ENCODE data around the gene PSMG1.
"Not testable (repeated sequence)": the region's sequence is repeated elsewhere in the genome, so short reads cannot be mapped to it uniquely, and the experiment has no call there.

Gene PSMG1

GRCh38 chr21:39176271-39176709 lies 7.0 kb downstream of the PSMG1 start:
- no peak overlapping the region for H3K27ac ChIP-seq (ENCODE audit: low read depth, low read length)
- peaks cover 2% of the 10 kb centered on the region for H3K4me1 ChIP-seq (ENCODE audit: control insufficient read depth, insufficient read depth, low read length, unreplicated experiment)
- no peak overlapping the region for H2AFZ ChIP-seq (ENCODE audit: low read length, unreplicated experiment)
- H3K4me3 ChIP-seq (ENCODE audit: low read depth, low read length) = no peak overlapping the region
- peaks cover 17% of the 10 kb centered on the region for H3K36me3 ChIP-seq (ENCODE audit: insufficient read depth, low read length)
- no peaks in the 10 kb centered on the region for H3K27me3 ChIP-seq (ENCODE audit: insufficient read depth, low read length)
- peaks cover 27% of the 10 kb centered on the region for H3K79me2 ChIP-seq (ENCODE audit: control insufficient read depth, insufficient read depth, low read length, unreplicated experiment)

- Histone ChIP-seq H3K4me3 (ENCODE audit: low read depth, low read length) (no peak overlapping the region), H3K79me2 (ENCODE audit: control insufficient read depth, insufficient read depth, low read length, unreplicated experiment) (peaks cover 21% of the 10 kb centered on the region), H2AFZ (ENCODE audit: low read length, unreplicated experiment) (no peak overlapping the region), H3K4me1 (ENCODE audit: control insufficient read depth, insufficient read depth, low read length, unreplicated experiment) (no peaks in the 10 kb centered on the region), H3K36me3 (ENCODE audit: insufficient read depth, low read length) (peaks cover 21% of the 10 kb centered on the region), H3K27ac (ENCODE audit: low read depth, low read length) (no peak overlapping the region), H3K27me3 (ENCODE audit: insufficient read depth, low read length) (no peaks in the 10 kb centered on the region)
These were observed 7.6 kb downstream of the PSMG1 start for GRCh38 chr21:39175665-39176064.

- Histone ChIP-seq H2AFZ (ENCODE audit: low read length, unreplicated experiment) (no peak overlapping the region), H3K4me1 (ENCODE audit: control insufficient read depth, insufficient read depth, low read length, unreplicated experiment) (no peaks in the 10 kb centered on the region), H3K27ac (ENCODE audit: low read depth, low read length) (no peak overlapping the region), H3K4me3 (ENCODE audit: low read depth, low read length) (no peak overlapping the region), H3K36me3 (ENCODE audit: insufficient read depth, low read length) (peaks cover 21% of the 10 kb centered on the region), H3K79me2 (ENCODE audit: control insufficient read depth, insufficient read depth, low read length, unreplicated experiment) (peaks cover 16% of the 10 kb centered on the region), H3K27me3 (ENCODE audit: insufficient read depth, low read length) (no peaks in the 10 kb centered on the region)
These were observed 8.1 kb downstream of the PSMG1 start for GRCh38 chr21:39175154-39175553.

- Histone ChIP-seq H3K27me3 (ENCODE audit: insufficient read depth, low read length) (no peaks in the 10 kb centered on the region), H3K79me2 (ENCODE audit: control insufficient read depth, insufficient read depth, low read length, unreplicated experiment) (peaks cover 5% of the 10 kb centered on the region), H2AFZ (ENCODE audit: low read length, unreplicated experiment) (no peak overlapping the region), H3K27ac (ENCODE audit: low read depth, low read length) (no peak overlapping the region), H3K36me3 (ENCODE audit: insufficient read depth, low read length) (peaks cover 21% of the 10 kb centered on the region; the same call in 1 of the 2 replicates), H3K4me1 (ENCODE audit: control insufficient read depth, insufficient read depth, low read length, unreplicated experiment) (no peaks in the 10 kb centered on the region), H3K4me3 (ENCODE audit: low read depth, low read length) (no peak overlapping the region)
These were observed 9.3 kb downstream of the PSMG1 start for GRCh38 chr21:39173716-39174680.

- no peaks in the 10 kb centered on the region for H3K27me3 ChIP-seq (ENCODE audit: insufficient read depth, low read length)
- H3K36me3 ChIP-seq (ENCODE audit: insufficient read depth, low read length) = peaks cover 21% of the 10 kb centered on the region; the same call in 1 of the 2 replicates
- no peak overlapping the region for H2AFZ ChIP-seq (ENCODE audit: low read length, unreplicated experiment)
- H3K4me3 ChIP-seq (ENCODE audit: low read depth, low read length) = no peak overlapping the region
- no peaks in the 10 kb centered on the region for H3K4me1 ChIP-seq (ENCODE audit: control insufficient read depth, insufficient read depth, low read length, unreplicated experiment)
- no peaks in the 10 kb centered on the region for H3K79me2 ChIP-seq (ENCODE audit: control insufficient read depth, insufficient read depth, low read length, unreplicated experiment)
- no peak overlapping the region for H3K27ac ChIP-seq (ENCODE audit: low read depth, low read length)
These were observed 13.3 kb downstream of the PSMG1 start for GRCh38 chr21:39169906-39170305.

- Histone ChIP-seq H3K27ac (ENCODE audit: low read depth, low read length) (no peak overlapping the region), H3K36me3 (ENCODE audit: insufficient read depth, low read length) (peaks cover 16% of the 10 kb centered on the region; the same call in 1 of the 2 replicates), H2AFZ (ENCODE audit: low read length, unreplicated experiment) (no peak overlapping the region), H3K79me2 (ENCODE audit: control insufficient read depth, insufficient read depth, low read length, unreplicated experiment) (no peaks in the 10 kb centered on the region), H3K4me3 (ENCODE audit: low read depth, low read length) (no peak overlapping the region), H3K4me1 (ENCODE audit: control insufficient read depth, insufficient read depth, low read length, unreplicated experiment) (no peaks in the 10 kb centered on the region), H3K27me3 (ENCODE audit: insufficient read depth, low read length) (no peaks in the 10 kb centered on the region)
These were observed 14.5 kb downstream of the PSMG1 start for GRCh38 chr21:39168800-39169199.

GRCh38 chr21:39164523-39164922 lies 18.7 kb downstream of the PSMG1 start:
- Histone ChIP-seq H2AFZ (ENCODE audit: low read length, unreplicated experiment) (no peak overlapping the region), H3K27me3 (ENCODE audit: insufficient read depth, low read length) (no peaks in the 10 kb centered on the region), H3K4me3 (ENCODE audit: low read depth, low read length) (no peak overlapping the region), H3K27ac (ENCODE audit: low read depth, low read length) (no peak overlapping the region), H3K79me2 (ENCODE audit: control insufficient read depth, insufficient read depth, low read length, unreplicated experiment) (no peaks in the 10 kb centered on the region), H3K36me3 (ENCODE audit: insufficient read depth, low read length) (no peaks in the 10 kb centered on the region), H3K4me1 (ENCODE audit: control insufficient read depth, insufficient read depth, low read length, unreplicated experiment) (no peaks in the 10 kb centered on the region)

GRCh38 chr21:39161064-39161463 lies 22.2 kb downstream of the PSMG1 start:
- Histone ChIP-seq H3K27me3 (ENCODE audit: insufficient read depth, low read length) (no peaks in the 10 kb centered on the region), H3K4me1 (ENCODE audit: control insufficient read depth, insufficient read depth, low read length, unreplicated experiment) (no peaks in the 10 kb centered on the region), H3K27ac (ENCODE audit: low read depth, low read length) (no peak overlapping the region), H2AFZ (ENCODE audit: low read length, unreplicated experiment) (no peak overlapping the region), H3K79me2 (ENCODE audit: control insufficient read depth, insufficient read depth, low read length, unreplicated experiment) (no peaks in the 10 kb centered on the region), H3K4me3 (ENCODE audit: low read depth, low read length) (no peak overlapping the region), H3K36me3 (ENCODE audit: insufficient read depth, low read length) (no peaks in the 10 kb centered on the region)

- no peaks in the 10 kb centered on the region for H3K4me1 ChIP-seq (ENCODE audit: control insufficient read depth, insufficient read depth, low read length, unreplicated experiment)
- no peaks in the 10 kb centered on the region for H3K79me2 ChIP-seq (ENCODE audit: control insufficient read depth, insufficient read depth, low read length, unreplicated experiment)
- no peak overlapping the region for H3K27ac ChIP-seq (ENCODE audit: low read depth, low read length)
- no peak overlapping the region for H2AFZ ChIP-seq (ENCODE audit: low read length, unreplicated experiment)
- H3K4me3 ChIP-seq (ENCODE audit: low read depth, low read length) = no peak overlapping the region
- no peaks in the 10 kb centered on the region for H3K27me3 ChIP-seq (ENCODE audit: insufficient read depth, low read length)
- no peaks in the 10 kb centered on the region for H3K36me3 ChIP-seq (ENCODE audit: insufficient read depth, low read length)
These were observed 23.7 kb downstream of the PSMG1 start for GRCh38 chr21:39159342-39160063.

GRCh38 chr21:39157241-39157640 lies 26.0 kb downstream of the PSMG1 start:
- not testable (repeated sequence) for H3K79me2 ChIP-seq (ENCODE audit: control insufficient read depth, insufficient read depth, low read length, unreplicated experiment); H3K4me1 ChIP-seq (ENCODE audit: control insufficient read depth, insufficient read depth, low read length, unreplicated experiment); H3K27ac ChIP-seq (ENCODE audit: low read depth, low read length); H3K27me3 ChIP-seq (ENCODE audit: insufficient read depth, low read length); H3K36me3 ChIP-seq (ENCODE audit: insufficient read depth, low read length); H3K4me3 ChIP-seq (ENCODE audit: low read depth, low read length); H2AFZ ChIP-seq (ENCODE audit: low read length, unreplicated experiment)
